NB4 (cell line): ENCODE measurements around the gene HAVCR2.

Experiments
- MYC ChIP-seq: IDR thresholded peaks from 2 replicates; pipeline ENCODE4 v1.6.1; 2011; ENCODE audit warnings: low read depth, low read length
- POLR2A ChIP-seq: IDR thresholded peaks from 2 replicates; pipeline ENCODE4 v1.6.1; 2011; ENCODE audit warnings: mild to moderate bottlenecking; ENCODE audit not compliant: insufficient read length; ENCODE audit errors: extremely low read depth
- TF ChIP-seq, protein P1 (sequence below): IDR thresholded peaks from one replicate; pipeline ENCODE4 v1.5.1; 2012; ENCODE audit warnings: low read depth, low read length
- TF ChIP-seq, protein P2 (sequence below): IDR thresholded peaks from 2 replicates; pipeline ENCODE4 v1.6.1; 2011; ENCODE audit warnings: low read depth, low read length

DNA sequence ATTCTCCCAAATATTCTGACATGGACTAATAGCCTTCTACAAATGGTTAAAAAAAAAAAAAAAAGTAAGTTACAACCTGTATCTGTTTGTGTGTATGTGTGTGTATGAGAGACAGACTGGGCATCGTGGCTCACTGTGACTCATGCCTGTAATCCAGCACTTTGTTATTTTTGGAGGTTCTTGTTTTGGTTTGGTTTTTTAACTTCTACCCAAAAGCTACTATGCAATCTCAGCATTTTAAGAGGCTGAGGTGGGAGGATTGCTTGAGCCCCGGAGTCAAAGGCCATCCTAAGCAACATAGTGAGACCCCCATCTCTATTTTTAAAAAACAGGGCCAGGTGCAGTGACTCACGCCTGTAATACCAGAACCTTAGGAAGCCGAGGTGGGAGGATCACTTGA, 32.3 kb downstream of the HAVCR2 start:
- TF ChIP-seq, protein P1, sequence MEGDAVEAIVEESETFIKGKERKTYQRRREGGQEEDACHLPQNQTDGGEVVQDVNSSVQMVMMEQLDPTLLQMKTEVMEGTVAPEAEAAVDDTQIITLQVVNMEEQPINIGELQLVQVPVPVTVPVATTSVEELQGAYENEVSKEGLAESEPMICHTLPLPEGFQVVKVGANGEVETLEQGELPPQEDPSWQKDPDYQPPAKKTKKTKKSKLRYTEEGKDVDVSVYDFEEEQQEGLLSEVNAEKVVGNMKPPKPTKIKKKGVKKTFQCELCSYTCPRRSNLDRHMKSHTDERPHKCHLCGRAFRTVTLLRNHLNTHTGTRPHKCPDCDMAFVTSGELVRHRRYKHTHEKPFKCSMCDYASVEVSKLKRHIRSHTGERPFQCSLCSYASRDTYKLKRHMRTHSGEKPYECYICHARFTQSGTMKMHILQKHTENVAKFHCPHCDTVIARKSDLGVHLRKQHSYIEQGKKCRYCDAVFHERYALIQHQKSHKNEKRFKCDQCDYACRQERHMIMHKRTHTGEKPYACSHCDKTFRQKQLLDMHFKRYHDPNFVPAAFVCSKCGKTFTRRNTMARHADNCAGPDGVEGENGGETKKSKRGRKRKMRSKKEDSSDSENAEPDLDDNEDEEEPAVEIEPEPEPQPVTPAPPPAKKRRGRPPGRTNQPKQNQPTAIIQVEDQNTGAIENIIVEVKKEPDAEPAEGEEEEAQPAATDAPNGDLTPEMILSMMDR: no peak
- TF ChIP-seq POLR2A (no peak), MYC (no peak)
- TF ChIP-seq, protein P2, sequence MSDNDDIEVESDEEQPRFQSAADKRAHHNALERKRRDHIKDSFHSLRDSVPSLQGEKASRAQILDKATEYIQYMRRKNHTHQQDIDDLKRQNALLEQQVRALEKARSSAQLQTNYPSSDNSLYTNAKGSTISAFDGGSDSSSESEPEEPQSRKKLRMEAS: no peak
